Central memory CD8-positive, alpha-beta T cell (primary cell): ENCODE results near the gene CTNNA2.

Source experiments
- ATAC-seq: fragments of 150-1000 bp; cut with Tn5 transposase; replicated peaks from 2 replicates; pipeline ENCODE4 v1.10.0; 2022; ENCODE audit warnings: mild to moderate bottlenecking, moderate FRiP score, moderate number of reproducible peaks; ENCODE audit not compliant: poor library complexity, severe bottlenecking; ENCODE audit errors: extremely low read depth
- DNase-seq, 2 donors: peaks; one replicate each; pipeline ENCODE4 v3.0.0; 2021; ENCODE audit warnings: low spot score in 2 of 2
- H3K27ac Mint-ChIP-seq: one replicate; pipeline ENCODE4 v1.8.0; 2022; ENCODE audit warnings: low read depth, mild to moderate bottlenecking, moderate library complexity, mixed read lengths
- H3K27me3 Mint-ChIP-seq: one replicate; pipeline ENCODE4 v1.8.0; 2022; ENCODE audit warnings: mixed read lengths
- H3K36me3 Mint-ChIP-seq: one replicate; pipeline ENCODE4 v1.8.0; 2022; ENCODE audit warnings: mild to moderate bottlenecking, moderate library complexity, mixed read lengths; ENCODE audit not compliant: insufficient read depth
- H3K4me1 Mint-ChIP-seq: one replicate; pipeline ENCODE4 v1.8.0; 2022; ENCODE audit warnings: mixed read lengths
- H3K4me3 Mint-ChIP-seq: one replicate; pipeline ENCODE4 v1.8.0; 2022; ENCODE audit warnings: mild to moderate bottlenecking, moderate library complexity, mixed read lengths
- H3K9me3 Mint-ChIP-seq: one replicate; pipeline ENCODE4 v1.8.0; 2022; ENCODE audit warnings: mixed read lengths

Gene CTNNA2

DNA sequence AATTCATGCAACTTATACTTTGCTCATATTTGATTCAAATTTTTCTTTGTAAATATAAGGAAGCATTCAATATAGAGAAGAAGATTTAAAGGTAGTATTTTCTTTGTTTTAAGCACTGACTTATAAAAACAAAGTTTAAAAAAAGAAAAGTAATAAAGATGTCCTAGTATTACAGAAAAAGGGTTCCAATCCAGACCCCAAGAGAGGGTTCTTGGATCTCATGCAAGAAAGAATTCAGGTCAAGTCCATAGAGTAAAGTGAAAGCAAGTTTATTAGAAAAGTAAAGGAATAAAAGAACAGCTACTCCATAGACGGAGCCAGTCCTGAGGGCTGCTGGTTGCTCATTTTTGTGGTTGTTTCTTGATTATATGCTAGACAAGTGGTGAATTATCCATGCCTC is 267.9 kb downstream of the CTNNA2 start:
- Mint-ChIP-seq H3K4me3 (no peak overlapping the region), H3K9me3 (peaks cover 22% of the 10 kb centered on the region)

GRCh38 chr2:79782576-79783452 is 270.0 kb downstream of the CTNNA2 start:
- Mint-ChIP-seq H3K36me3 (no peaks in the 10 kb centered on the region), H3K9me3 (peaks cover 24% of the 10 kb centered on the region), H3K27me3 (no peaks in the 10 kb centered on the region), H3K4me3 (no peak overlapping the region), H3K27ac (no peak overlapping the region), H3K4me1 (no peaks in the 10 kb centered on the region)
- ATAC-seq (no peak), DNase-seq (no peak)

More for the DNA sequence above, 267.9 kb downstream of the CTNNA2 start:
- Mint-ChIP-seq H3K36me3 (no peaks in the 10 kb centered on the region), H3K4me1 (no peaks in the 10 kb centered on the region), H3K27me3 (no peaks in the 10 kb centered on the region), H3K27ac (no peak overlapping the region)
- ATAC-seq = no peak
- DNase-seq = no peak

- H3K27me3 Mint-ChIP-seq = no peaks in the 10 kb centered on the region
- H3K4me1 Mint-ChIP-seq = no peaks in the 10 kb centered on the region
- H3K27ac Mint-ChIP-seq = no peak overlapping the region
- DNase-seq (no peak), ATAC-seq (no peak)
- peaks cover 5% of the 10 kb centered on the region for H3K9me3 Mint-ChIP-seq
- no peaks in the 10 kb centered on the region for H3K36me3 Mint-ChIP-seq
- no peak overlapping the region for H3K4me3 Mint-ChIP-seq
Measured at GRCh38 chr2:79788952-79789651, 276.3 kb downstream of the CTNNA2 start.

DNA sequence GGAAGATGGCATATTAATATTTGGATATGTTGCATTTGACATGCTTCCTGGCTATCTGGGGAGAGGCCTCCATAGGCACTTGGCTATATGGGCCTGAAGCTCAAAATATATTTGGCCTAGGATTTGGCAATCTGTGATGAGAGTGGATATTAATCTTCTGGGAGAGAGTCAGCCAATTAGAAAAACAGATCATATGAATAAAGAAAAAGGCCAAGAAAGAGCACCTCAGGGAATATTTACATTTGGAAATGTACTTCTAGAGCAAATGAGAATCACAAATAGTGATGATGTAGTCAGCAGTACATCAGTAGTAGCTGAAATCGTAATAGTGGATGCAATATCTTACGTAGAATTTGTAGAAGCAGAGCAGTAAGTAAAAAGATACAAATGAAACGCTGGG is 277.0 kb downstream of the CTNNA2 start:
- DNase-seq (no peak), ATAC-seq (no peak)
- no peak overlapping the region for H3K4me3 Mint-ChIP-seq
- no peaks in the 10 kb centered on the region for H3K27me3 Mint-ChIP-seq
- peaks cover 5% of the 10 kb centered on the region for H3K9me3 Mint-ChIP-seq
- no peaks in the 10 kb centered on the region for H3K36me3 Mint-ChIP-seq
- no peak overlapping the region for H3K27ac Mint-ChIP-seq
- no peaks in the 10 kb centered on the region for H3K4me1 Mint-ChIP-seq

- no peak for ATAC-seq
- H3K27me3 Mint-ChIP-seq = no peaks in the 10 kb centered on the region
- H3K36me3 Mint-ChIP-seq = no peaks in the 10 kb centered on the region
- no peak overlapping the region for H3K27ac Mint-ChIP-seq
- no peak for DNase-seq
- peaks cover 4% of the 10 kb centered on the region for H3K9me3 Mint-ChIP-seq
- H3K4me3 Mint-ChIP-seq = no peak overlapping the region
- H3K4me1 Mint-ChIP-seq = no peaks in the 10 kb centered on the region
Measured at GRCh38 chr2:79792090-79792489, 279.2 kb downstream of the CTNNA2 start.

- H3K27ac Mint-ChIP-seq = no peak overlapping the region
- ATAC-seq (no peak), DNase-seq (no peak)
- H3K4me3 Mint-ChIP-seq = no peak overlapping the region
- no peaks in the 10 kb centered on the region for H3K36me3 Mint-ChIP-seq
- no peaks in the 10 kb centered on the region for H3K27me3 Mint-ChIP-seq
- no peaks in the 10 kb centered on the region for H3K4me1 Mint-ChIP-seq
- H3K9me3 Mint-ChIP-seq = peaks cover 5% of the 10 kb centered on the region
Measured at GRCh38 chr2:79793006-79793405, 280.2 kb downstream of the CTNNA2 start.

DNA sequence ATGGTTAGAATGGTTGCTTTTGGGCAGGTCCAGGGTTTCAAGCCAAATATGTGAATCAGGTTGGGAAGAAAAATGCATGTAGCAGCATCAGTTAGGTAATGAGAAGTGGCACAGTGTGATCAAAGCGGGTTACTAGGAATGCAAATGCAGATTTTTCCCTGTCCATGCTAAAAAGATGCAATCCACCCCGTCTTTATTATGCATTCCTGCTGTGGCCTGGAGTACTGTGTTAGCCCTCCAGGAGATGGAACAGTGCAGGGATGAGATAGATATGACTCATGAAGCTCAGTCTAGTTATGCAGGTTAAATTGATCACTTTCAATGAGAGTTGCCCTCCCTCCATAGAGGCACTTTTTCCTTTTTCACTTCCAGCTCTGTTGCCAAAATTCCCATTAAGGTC is 283.8 kb downstream of the CTNNA2 start:
- H3K27ac Mint-ChIP-seq = no peak overlapping the region
- DNase-seq = no peak
- no peak overlapping the region for H3K4me3 Mint-ChIP-seq

DNA sequence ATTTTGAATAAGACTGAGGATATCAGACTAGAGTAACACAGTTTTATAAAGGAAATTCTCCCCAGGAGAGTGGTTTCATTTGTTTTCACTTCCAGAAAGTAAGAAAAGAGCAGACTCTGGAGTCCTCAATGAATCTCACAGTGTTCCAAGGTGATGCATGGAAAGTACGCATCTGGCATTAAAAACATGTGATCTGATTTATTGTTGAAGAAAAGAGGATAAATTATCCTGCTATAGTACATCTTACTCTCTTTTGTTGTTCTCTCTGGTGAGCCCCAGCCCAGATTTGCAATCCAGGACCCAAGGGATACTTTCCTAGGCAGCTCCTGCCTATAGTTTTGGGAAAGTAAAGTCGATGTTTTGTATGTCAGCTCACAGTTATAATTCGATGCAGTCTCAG is 285.9 kb downstream of the CTNNA2 start:
- ATAC-seq (no peak), DNase-seq (no peak)
- no peak overlapping the region for H3K4me3 Mint-ChIP-seq
- no peaks in the 10 kb centered on the region for H3K4me1 Mint-ChIP-seq
- H3K27ac Mint-ChIP-seq = no peak overlapping the region
- H3K27me3 Mint-ChIP-seq = no peaks in the 10 kb centered on the region
- H3K9me3 Mint-ChIP-seq = peaks cover 12% of the 10 kb centered on the region
- no peaks in the 10 kb centered on the region for H3K36me3 Mint-ChIP-seq

More for the DNA sequence above, 283.8 kb downstream of the CTNNA2 start:
- ATAC-seq = no peak
- Mint-ChIP-seq H3K36me3 (no peaks in the 10 kb centered on the region), H3K9me3 (peaks cover 12% of the 10 kb centered on the region), H3K4me1 (no peaks in the 10 kb centered on the region), H3K27me3 (no peaks in the 10 kb centered on the region)

DNA sequence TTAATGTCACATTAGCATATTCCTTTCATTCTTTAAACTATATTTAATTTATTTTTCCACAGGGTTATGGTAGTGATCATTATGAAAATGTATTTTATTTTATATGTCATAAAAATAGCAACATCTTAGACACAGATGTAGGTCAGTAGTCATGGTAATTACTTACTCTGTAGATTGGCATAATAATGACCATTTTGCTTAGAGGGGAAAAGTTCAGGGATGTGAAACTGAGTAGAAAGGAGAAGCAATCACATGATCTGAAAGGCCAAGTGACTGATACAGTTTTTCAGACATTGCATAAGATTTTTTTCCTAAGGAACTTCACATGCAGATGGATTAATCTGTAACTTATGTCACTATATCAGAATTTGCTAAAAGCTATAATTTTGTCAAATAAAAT is 286.9 kb downstream of the CTNNA2 start:
- ATAC-seq (no peak), DNase-seq (no peak)
- no peaks in the 10 kb centered on the region for H3K4me1 Mint-ChIP-seq
- no peaks in the 10 kb centered on the region for H3K27me3 Mint-ChIP-seq
- H3K36me3 Mint-ChIP-seq = no peaks in the 10 kb centered on the region
- peaks cover 12% of the 10 kb centered on the region for H3K9me3 Mint-ChIP-seq
- H3K27ac Mint-ChIP-seq = no peak overlapping the region
- H3K4me3 Mint-ChIP-seq = no peak overlapping the region

GRCh38 chr2:79801082-79801481 is 288.2 kb downstream of the CTNNA2 start:
- Mint-ChIP-seq H3K27me3 (no peaks in the 10 kb centered on the region), H3K27ac (no peak overlapping the region), H3K4me1 (no peaks in the 10 kb centered on the region), H3K36me3 (no peaks in the 10 kb centered on the region), H3K4me3 (no peak overlapping the region), H3K9me3 (peaks cover 14% of the 10 kb centered on the region)
- ATAC-seq (no peak), DNase-seq (no peak)

DNA sequence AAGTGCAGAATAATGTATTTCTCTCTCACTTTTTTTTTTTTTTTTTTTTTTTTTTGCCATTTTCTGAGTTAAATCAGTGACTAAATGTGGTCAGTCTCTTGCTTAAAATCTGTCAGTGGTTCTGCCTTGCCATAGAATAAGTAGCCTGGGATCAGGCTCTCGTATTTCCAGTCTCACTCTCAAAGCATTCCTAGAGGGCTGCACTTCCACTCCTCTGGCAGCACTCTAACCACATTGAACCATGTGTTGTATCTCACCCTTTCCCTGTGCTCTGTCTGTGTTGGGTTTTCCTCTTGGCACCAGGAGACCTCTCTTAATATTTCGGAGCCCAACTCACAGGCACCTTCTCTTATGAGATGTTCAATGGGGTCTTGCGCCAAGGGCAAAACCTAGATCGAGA is 304.4 kb downstream of the CTNNA2 start:
- H3K27ac Mint-ChIP-seq = no peak overlapping the region
- no peaks in the 10 kb centered on the region for H3K27me3 Mint-ChIP-seq
- ATAC-seq (no peak), DNase-seq (no peak)
- H3K4me1 Mint-ChIP-seq = no peaks in the 10 kb centered on the region
- H3K9me3 Mint-ChIP-seq = peaks cover 27% of the 10 kb centered on the region
- no peaks in the 10 kb centered on the region for H3K36me3 Mint-ChIP-seq
- no peak overlapping the region for H3K4me3 Mint-ChIP-seq

DNA sequence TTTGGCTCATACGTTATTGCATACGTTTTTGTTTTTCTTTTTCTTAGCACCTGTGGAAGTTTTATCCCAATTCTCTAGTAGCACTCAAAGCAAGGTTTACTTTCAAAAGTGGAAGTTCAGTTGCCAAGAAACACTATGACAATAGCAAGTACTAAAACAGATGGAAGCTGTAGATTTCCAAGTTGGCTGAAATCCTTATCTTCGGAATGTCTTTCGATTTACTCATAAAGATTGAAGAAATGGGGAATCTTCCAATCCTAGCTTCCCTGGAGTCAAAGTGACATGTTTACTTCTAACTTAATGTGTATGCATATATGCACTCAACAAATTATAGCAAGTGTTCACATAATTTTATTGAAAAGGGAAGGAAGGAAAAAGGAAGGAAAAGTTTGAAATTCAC is 307.4 kb downstream of the CTNNA2 start:
- no peak for DNase-seq
- H3K4me3 Mint-ChIP-seq = no peak overlapping the region
- ATAC-seq = no peak
- H3K36me3 Mint-ChIP-seq = no peaks in the 10 kb centered on the region
- H3K27ac Mint-ChIP-seq = no peak overlapping the region
- H3K4me1 Mint-ChIP-seq = no peaks in the 10 kb centered on the region
- no peaks in the 10 kb centered on the region for H3K27me3 Mint-ChIP-seq
- peaks cover 35% of the 10 kb centered on the region for H3K9me3 Mint-ChIP-seq

GRCh38 chr2:79822136-79822535 is 309.3 kb downstream of the CTNNA2 start:
- ATAC-seq = no peak
- Mint-ChIP-seq H3K4me3 (no peak overlapping the region), H3K36me3 (no peaks in the 10 kb centered on the region), H3K27ac (no peak overlapping the region), H3K27me3 (no peaks in the 10 kb centered on the region), H3K9me3 (peaks cover 28% of the 10 kb centered on the region), H3K4me1 (no peaks in the 10 kb centered on the region)
- DNase-seq = no peak
